CD14-positive monocyte (primary cell): Measurements from ENCODE around the gene SNX30. TPM values are rescaled to one million over a fixed set of nuclear protein-coding genes. Genes with fewer than 3 reads are reported as not detected.

Source experiments
- DNase-seq, 3 donors: peaks; one replicate each; pipeline ENCODE4 v3.0.0-alpha.2; 2011 to 2022
- H2AFZ ChIP-seq: 2 replicates; pipeline ENCODE4 v1.6.0; 2012; ENCODE audit warnings: mild to moderate bottlenecking, low read depth, low read length, inconsistent platforms; ENCODE audit not compliant: insufficient read depth, poor library complexity, severe bottlenecking
- H3K27ac ChIP-seq, 2 donors: 1 replicate in 1 of 2; 2 replicates in 1 of 2; pipeline ENCODE4 v1.5.1; 2012 to 2013; ENCODE audit warnings: low read length in 2 of 2, control low read depth in 1 of 2, inconsistent platforms in 1 of 2, low read depth in 1 of 2, mild to moderate bottlenecking in 1 of 2
- H3K27me3 ChIP-seq, 2 donors: one replicate each; pipeline versions ENCODE4 v1.6.0 to v1.6.1; 2011 to 2013; ENCODE audit warnings: low read length in 2 of 2; ENCODE audit not compliant: control insufficient read depth in 2 of 2, insufficient read depth in 2 of 2
- H3K36me3 ChIP-seq, 2 donors: replicated peaks in 1 of 2; 1 replicate in 1 of 2; 2 replicates in 1 of 2; pipeline versions ENCODE4 v1.5.1 to v1.6.1; 2012 to 2013; ENCODE audit warnings: low read length in 2 of 2, control low read depth in 1 of 2, inconsistent platforms in 1 of 2, mild to moderate bottlenecking in 1 of 2; ENCODE audit not compliant: insufficient read depth in 2 of 2, control insufficient read depth in 1 of 2
- H3K4me1 ChIP-seq, 2 donors: 1 replicate in 1 of 2; 2 replicates in 1 of 2; pipeline versions ENCODE4 v1.5.1 to v1.6.1; 2012 to 2013; ENCODE audit warnings: low read length in 2 of 2, control low read depth in 1 of 2, inconsistent platforms in 1 of 2, mild to moderate bottlenecking in 1 of 2, moderate library complexity in 1 of 2; ENCODE audit not compliant: insufficient read depth in 2 of 2, control insufficient read depth in 1 of 2
- H3K4me2 ChIP-seq: replicated peaks from 2 replicates; pipeline ENCODE3; 2012; ENCODE audit warnings: low read length, moderate library complexity, mild to moderate bottlenecking; ENCODE audit not compliant: poor library complexity, severe bottlenecking; ENCODE audit errors: extremely low read depth
- H3K4me3 ChIP-seq, 3 experiments: fragments of 200-600 bp in 1 of 3; sonication (generic) in 1 of 3; replicated peaks in 1 of 3; 1 replicate in 2 of 3; 2 replicates in 1 of 3; pipeline ENCODE4 v1.5.1; 2011 to 2013; ENCODE audit warnings: low read length in 3 of 3, mild to moderate bottlenecking in 3 of 3, control low read depth in 2 of 3, low read depth in 2 of 3, inconsistent platforms in 1 of 3, moderate library complexity in 1 of 3
- H3K79me2 ChIP-seq: 2 replicates; pipeline ENCODE4 v1.6.0; 2012; ENCODE audit warnings: mild to moderate bottlenecking, control low read depth, inconsistent platforms, low read length, moderate library complexity; ENCODE audit not compliant: insufficient read depth
- H3K9ac ChIP-seq: 2 replicates; pipeline ENCODE4 v1.6.0; 2017; ENCODE audit warnings: low read length, mild to moderate bottlenecking; ENCODE audit not compliant: insufficient read depth, poor library complexity, severe bottlenecking
- H3K9me3 ChIP-seq, 2 donors: replicated peaks in 1 of 2; 1 replicate in 1 of 2; 2 replicates in 1 of 2; pipeline versions ENCODE4 v1.5.1 to v1.6.1; 2012 to 2013; ENCODE audit warnings: low read length in 2 of 2, control low read depth in 1 of 2; ENCODE audit not compliant: control insufficient read depth in 1 of 2, insufficient read depth in 1 of 2
- H4K20me1 ChIP-seq: 2 replicates; pipeline ENCODE4 v1.6.0; 2012; ENCODE audit warnings: mild to moderate bottlenecking, low read length, control low read depth, moderate library complexity; ENCODE audit not compliant: insufficient read depth
- H3K27ac Mint-ChIP-seq, 7 donors: one replicate each; pipeline ENCODE4 v1.8.0; 2020; ENCODE audit warnings: mild to moderate bottlenecking in 7 of 7, mixed read lengths in 7 of 7, moderate library complexity in 6 of 7, inconsistent platforms in 2 of 7
- H3K27me3 Mint-ChIP-seq, 3 donors: one replicate each; pipeline ENCODE4 v1.8.0; 2021 to 2022; ENCODE audit warnings: low read depth in 3 of 3, mild to moderate bottlenecking in 3 of 3, mixed read lengths in 3 of 3, moderate library complexity in 3 of 3, inconsistent platforms in 1 of 3
- H3K36me3 Mint-ChIP-seq, 2 donors: one replicate each; pipeline ENCODE4 v1.8.0; 2020; ENCODE audit warnings: mixed read lengths in 2 of 2, inconsistent platforms in 1 of 2, mild to moderate bottlenecking in 1 of 2
- H3K4me1 Mint-ChIP-seq: one replicate; pipeline ENCODE4 v1.8.0; 2020; ENCODE audit warnings: mild to moderate bottlenecking, mixed read lengths
- H3K4me3 Mint-ChIP-seq, 2 donors: one replicate each; pipeline ENCODE4 v1.8.0; 2020; ENCODE audit warnings: mild to moderate bottlenecking in 2 of 2, mixed read lengths in 2 of 2, moderate library complexity in 1 of 2
- H3K9me3 Mint-ChIP-seq, 7 donors: one replicate each; pipeline ENCODE4 v1.8.0; 2020 to 2022; ENCODE audit warnings: mixed read lengths in 7 of 7, mild to moderate bottlenecking in 6 of 7, moderate library complexity in 6 of 7, inconsistent platforms in 2 of 7
- CTCF ChIP-seq: fragments of 200-600 bp; IDR thresholded peaks from one replicate; pipeline ENCODE4 v1.8.0; 2022; ENCODE audit warnings: antibody characterized with exemption, mild to moderate bottlenecking
- WGBS: methylation state at CpG from one replicate; pipeline ENCODE4 v1.1.5; 2013; ENCODE audit warnings: missing lambda C conversion rate; ENCODE audit not compliant: insufficient coverage; 5-methylcytosine and 5-hydroxymethylcytosine counted together
- intact Hi-C, 2 donors: fragments of 100-400 bp; cut with micrococcal nuclease; formaldehyde crosslinking; loops; one replicate each; pipeline versions ENCODE4 v1.15.0 to v1.15.1; 2023
- polyA plus RNA-seq, 3 donors: library from polyadenylated mRNA; depleted of rRNA in 1 of 3; unstranded in 2 of 3; stranded (reverse) in 1 of 3; fragments of 300-500 nt in 2 of 3; fragments of >200 nt in 1 of 3; fragmentation: Illumina TruSeq in 2 of 3; gene quantifications; 1 replicate in 2 of 3; 2 replicates in 1 of 3; pipeline ENCODE4 v1.2.3, GENCODE V29; 2012 to 2021

The SNX30 gene
- polyA plus RNA-seq, 3 donors, result 10.3 to 31.3 (median 10.4) TPM

- H3K9ac ChIP-seq, result no peak overlapping the region
- no peaks in the 10 kb centered on the region for H3K36me3 ChIP-seq
- no peak overlapping the region for H2AFZ ChIP-seq
- peaks cover 70% of the 10 kb centered on the region for H4K20me1 ChIP-seq
- H3K79me2 ChIP-seq, result peaks cover 55% of the 10 kb centered on the region
- no peaks in the 10 kb centered on the region for H3K27me3 ChIP-seq
- H3K4me3 Mint-ChIP-seq, result no peak overlapping the region
- TF ChIP-seq CTCF, result no peak
- H3K4me1 ChIP-seq, result no peaks in the 10 kb centered on the region
- H3K9me3 ChIP-seq, result no peaks in the 10 kb centered on the region
- 68% methylated on average over 2 of the region's 4 CpGs for WGBS
- H3K4me2 ChIP-seq, result no peak overlapping the region
- H3K9me3 Mint-ChIP-seq, result no peaks in the 10 kb centered on the region
- intact Hi-C loops, result no loop called here
- H3K27me3 Mint-ChIP-seq, result peaks cover 0 to 1% (median 0%) of the 10 kb centered on the region in 3 donors
- H3K27ac Mint-ChIP-seq, result peak overlapping the region in 3 of 7 donors; percentile 16 to 33 (median 26)
- no peak overlapping the region for H3K4me3 ChIP-seq
- no peak overlapping the region for H3K27ac ChIP-seq
- no peak for DNase-seq
- peaks cover 18% of the 10 kb centered on the region for H3K4me1 Mint-ChIP-seq
- no peaks in the 10 kb centered on the region for H3K36me3 Mint-ChIP-seq
Observed at GRCh38 chr9:112795921-112796320, 45.4 kb downstream of the SNX30 start.

- Histone ChIP-seq H4K20me1 (peaks cover 65% of the 10 kb centered on the region), H3K4me3 (no peak overlapping the region), H3K27ac (no peak overlapping the region), H3K36me3 (no peaks in the 10 kb centered on the region), H2AFZ (no peak overlapping the region), H3K9me3 (no peaks in the 10 kb centered on the region), H3K27me3 (no peaks in the 10 kb centered on the region), H3K4me2 (no peak overlapping the region), H3K4me1 (no peaks in the 10 kb centered on the region), H3K9ac (no peak overlapping the region), H3K79me2 (peaks cover 50% of the 10 kb centered on the region)
- no peaks in the 10 kb centered on the region for H3K9me3 Mint-ChIP-seq
- H3K27ac Mint-ChIP-seq, result peak overlapping the region in 3 of 7 donors; percentile 4 to 48 (median 33)
- 99% methylated on average over 7 of the region's 8 CpGs for WGBS
- peaks cover 16% of the 10 kb centered on the region for H3K4me1 Mint-ChIP-seq
- DNase-seq, result no peak
- H3K36me3 Mint-ChIP-seq, result no peaks in the 10 kb centered on the region
- TF ChIP-seq CTCF, result no peak
- peaks cover 0 to 1% (median 0%) of the 10 kb centered on the region in 3 donors for H3K27me3 Mint-ChIP-seq
- no peak overlapping the region for H3K4me3 Mint-ChIP-seq
- intact Hi-C loops, result no loop called here
Observed at GRCh38 chr9:112796485-112796884, 45.9 kb downstream of the SNX30 start.
